HS-5 (cell line): ENCODE data around the gene CD36.

ENCODE experiments used
- DNase-seq: peaks from one replicate; pipeline ENCODE4 v3.0.0-alpha.2; 2012; ENCODE audit warnings: low read depth

Gene CD36

DNA sequence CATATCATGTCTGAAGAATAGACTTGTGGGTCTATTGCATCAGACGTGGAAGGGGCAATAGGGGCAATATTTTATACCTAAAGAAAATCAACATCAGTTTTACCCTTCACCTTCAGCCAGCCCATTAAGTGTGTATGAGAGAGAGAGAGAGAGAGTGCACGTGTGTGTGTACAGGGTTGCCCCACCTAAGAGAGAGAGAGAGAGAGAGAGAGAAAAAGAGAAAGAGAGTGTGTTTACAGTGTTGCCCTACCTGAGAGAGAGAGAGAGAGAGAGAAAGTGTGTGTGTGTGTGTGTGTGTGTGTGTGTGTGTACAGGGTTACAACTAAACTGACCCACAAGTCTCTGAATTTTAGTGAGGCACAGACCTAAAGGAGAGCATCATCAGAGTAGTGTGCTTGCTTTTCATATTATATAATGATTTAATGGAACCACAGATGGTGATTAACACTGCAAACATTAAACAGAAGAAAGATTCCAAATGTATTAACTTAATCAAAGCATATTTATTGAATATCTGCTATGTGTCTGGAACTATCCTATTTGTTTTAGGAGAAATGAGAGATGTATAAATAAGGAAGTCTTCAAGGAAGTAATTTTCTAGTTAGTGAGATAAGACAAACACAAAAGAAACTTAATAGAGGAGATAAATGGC is 66.8 kb downstream of the CD36 start:
- DNase-seq, result no peak

DNA sequence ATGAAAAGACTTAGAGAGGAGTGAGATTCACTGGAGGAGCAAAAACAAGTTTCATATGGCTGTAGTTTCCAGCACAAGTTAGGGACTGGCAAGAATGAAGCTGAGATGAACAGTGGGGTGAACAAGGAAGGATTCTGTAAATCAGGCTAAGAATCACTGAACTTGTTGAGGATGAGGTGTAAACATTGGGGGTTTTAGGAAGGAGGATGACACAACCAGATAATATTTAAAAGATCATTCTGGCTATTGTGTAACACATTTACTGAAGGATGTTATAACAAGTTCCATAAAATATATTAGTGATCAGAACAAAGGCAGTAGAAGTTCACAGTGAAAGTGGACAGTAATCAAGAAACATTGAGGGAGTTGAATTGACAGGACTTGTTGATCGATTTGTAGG is 68.9 kb downstream of the CD36 start:
- DNase-seq, result no peak

DNA sequence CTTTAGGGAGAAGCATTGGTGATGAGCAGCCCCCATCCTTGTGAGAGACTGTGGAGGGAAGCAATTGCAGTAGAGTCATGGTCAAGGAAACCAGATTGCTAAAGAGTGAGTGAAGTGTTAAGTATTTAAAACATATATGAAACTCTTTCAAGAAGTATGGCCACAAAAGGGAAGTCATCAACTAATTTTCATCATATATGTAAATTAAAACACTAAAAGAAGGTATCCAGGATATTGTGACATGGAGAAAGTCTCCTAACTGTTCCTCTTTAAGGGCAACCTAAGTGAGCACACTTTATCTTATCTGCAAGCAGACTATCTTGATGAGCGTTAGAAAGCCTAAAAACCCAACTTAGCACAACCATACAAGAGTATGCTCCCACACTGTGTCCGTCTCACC is 69.7 kb downstream of the CD36 start:
- DNase-seq, result no peak

DNA sequence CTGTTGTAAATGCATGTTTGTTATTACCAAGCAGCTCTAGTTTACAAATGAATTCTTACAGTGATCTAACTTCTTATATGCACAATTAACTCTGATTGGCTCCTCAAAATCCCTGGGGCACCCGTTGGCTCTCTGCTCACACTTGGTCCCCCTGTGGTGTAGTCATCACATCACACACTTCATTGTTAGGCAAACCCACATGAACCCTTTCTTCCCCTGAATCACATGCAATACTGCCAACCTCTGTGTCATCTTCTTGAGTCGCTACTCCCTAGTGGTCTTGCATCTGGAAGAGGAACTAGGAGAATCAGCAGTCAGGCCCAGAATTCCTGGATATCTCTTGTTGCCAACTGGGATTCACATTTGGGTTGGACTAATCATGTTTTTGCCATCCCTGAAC is 73.1 kb downstream of the CD36 start:
- DNase-seq, result no peak

DNA sequence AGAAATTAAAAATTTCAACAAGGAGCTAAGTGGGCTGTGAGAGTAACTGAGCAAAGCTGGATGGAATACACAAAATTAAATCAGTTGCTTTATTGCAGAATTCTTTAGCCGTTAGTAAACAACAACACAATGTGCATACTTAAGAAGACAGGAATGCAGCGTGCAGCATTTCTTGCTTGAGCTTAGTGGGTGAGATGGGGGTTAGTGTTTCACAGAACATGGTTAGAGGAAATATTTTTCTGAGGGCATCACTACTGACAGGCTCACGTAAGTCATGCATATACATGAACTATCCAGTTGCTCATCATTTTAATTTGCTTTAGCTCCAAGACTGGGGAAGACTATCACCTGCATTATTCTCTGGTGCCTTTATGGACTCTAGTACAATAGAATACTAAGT is 80.8 kb downstream of the CD36 start:
- peak; percentile 36 for DNase-seq

DNA sequence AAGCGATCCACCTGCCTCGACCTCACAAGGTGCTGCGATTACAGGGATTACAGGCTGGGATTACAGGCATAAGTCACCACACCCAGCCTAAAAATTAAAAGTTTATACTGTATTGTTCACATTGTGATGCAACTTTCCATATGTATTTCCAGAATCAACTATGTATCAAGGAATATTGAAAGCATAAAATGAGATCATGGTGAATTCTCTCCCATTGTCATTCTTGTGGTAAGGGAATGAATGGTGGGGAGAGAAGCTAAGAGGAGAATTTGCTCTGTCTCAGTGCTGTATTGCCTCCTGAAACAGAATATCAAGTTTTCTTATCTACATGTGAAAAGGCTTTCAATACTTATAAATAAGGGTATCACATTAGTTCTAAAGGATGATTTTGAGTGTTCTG is 81.7 kb downstream of the CD36 start:
- DNase-seq, result no peak

DNA sequence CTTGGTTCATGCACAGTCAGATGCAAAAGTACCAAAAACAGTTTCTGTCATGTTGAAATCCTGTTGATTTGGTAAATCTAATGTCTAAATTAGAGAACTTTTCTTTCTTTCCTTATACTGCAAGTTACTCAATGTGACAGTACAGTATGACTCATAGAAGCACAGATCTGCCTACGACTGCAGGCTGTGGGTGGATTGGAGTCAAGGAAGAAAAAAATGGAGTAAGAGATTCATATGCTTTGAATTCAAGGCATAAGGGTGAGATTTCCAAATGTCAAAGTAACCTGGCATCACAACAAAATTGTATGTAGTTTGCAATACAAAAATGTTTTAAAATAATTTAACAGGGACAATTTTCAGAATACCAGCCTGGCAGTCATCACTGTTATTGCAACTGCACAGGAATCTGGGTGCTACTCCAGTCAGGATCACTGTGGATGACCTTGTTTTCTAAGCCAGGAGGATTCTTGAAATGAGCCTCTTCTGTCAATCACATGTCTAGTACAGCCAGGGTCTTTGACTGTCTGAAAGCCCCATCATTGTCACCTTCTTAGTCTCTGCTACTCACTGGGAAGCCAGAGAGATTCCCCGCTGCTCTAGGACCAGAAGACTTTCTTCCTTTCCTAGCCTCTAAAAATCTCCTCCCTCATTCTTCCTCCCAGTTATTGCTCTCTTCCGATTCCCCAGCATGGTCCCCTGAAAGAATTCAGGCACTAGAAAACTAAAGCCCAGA is 83.6 kb downstream of the CD36 start:
- peak; percentile 48 for DNase-seq

DNA sequence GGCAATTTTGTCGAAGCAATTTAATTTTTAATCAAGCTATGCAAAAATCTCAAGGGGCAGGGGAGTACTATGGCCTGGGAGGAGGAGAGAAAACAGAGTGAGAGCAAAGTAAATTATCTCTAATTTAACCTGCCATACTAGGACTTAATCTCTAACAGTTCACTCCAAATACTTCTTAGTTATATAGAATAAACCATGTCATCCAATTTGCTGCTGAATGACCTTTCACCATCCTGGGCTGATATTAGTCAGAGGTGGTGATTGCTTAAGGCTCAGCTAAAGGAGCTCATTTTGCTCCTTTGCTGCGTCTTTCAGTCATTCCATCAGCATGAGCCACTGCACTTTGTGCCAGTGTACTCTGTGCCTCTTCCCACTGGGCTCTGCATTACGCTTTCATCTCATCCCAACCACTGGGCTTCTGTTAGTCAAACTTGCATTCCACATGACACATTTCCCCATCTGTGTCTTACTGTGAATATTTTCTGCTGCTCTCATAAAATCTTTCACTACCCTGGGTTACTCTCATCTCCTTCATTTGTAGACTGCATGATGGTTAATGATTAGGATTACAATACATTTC is 84.3 kb downstream of the CD36 start:
- DNase-seq, result peak; percentile 96

DNA sequence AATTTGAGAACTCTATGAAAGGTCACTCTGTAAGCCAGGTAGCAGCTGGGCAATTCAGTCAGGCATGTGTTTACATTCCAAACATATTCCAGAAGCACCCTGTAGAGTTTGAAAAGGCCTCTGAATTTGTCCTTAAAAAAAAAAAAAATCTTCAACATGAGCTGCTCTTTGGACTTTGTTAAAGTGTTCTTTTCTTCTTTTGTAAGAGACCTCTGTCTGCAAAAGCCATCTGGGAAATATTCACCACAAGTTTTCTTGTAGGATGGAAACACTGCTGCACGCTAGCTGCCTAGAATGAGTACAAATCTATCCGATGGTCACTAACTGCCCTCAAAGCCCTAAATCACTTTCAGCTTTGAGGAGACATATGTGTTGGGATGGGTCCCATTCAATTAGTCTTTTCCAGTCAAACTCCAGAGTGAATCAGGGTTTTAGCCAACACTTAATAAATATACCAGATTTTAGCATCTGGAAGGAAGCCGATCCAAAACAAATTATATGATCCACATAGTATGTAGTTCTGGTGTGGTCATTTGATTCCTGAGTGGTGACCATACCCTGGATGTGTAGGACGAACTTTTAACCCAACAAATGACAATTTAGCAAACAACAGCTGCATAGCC is 85.9 kb downstream of the CD36 start:
- DNase-seq, result no peak

DNA sequence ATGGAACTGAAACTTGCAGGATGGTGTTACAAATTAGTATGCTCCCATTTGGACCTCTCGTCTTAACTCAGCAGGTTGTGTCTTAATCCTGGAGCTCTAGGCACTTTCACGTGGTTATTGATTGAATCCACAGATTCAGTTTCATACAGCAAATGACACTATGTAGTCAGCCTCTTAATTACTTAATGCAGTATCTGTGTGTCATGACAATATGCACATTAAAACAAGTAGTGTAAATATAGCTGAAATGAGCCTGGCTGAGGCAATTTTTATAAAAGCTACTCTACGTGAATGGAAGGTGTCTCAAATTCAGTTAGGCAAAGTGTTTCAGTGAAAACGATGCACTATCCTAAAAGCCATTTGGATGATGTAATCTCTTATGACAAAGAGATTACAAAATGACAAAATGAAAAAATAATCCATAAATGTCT is 86.8 kb downstream of the CD36 start:
- DNase-seq, result no peak
